ENCODE measurements around the gene SLC9A1. TPM values are rescaled to one million over a fixed set of nuclear protein-coding genes. Genes with fewer than 3 reads are reported as not detected.
A peak's percentile ranks its signal among the peaks of the same experiment; 100 is the strongest.

SLC9A1 gene
- total RNA-seq, 1 donor from 2014 or later = 13.6 TPM

DNA sequence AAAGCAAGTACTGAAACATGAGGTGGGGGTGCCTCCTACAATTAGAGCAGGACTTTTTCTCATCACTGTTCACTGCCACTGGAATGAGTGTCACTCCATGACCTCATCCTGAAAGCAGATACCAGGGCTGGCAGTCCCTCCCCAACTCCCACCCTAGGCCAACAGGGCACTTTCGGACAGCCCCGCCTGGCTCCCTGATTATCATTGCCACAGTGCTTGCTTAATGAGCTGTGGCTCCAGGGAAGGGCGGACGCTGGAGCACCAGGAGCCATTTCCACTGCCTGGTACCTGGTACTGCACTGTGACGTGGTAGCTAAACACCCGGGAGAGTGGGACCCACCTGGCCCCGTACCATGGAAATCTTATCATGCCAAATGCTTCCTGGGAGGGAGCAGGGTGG lies 22.3 kb downstream of the SLC9A1 start:
- POLR2A ChIA-PET = interaction anchor here (12.3 kb wide), 1 partner anchor 20 kb away, joined by 127 read pairs; the partner anchor contains the start of gene SLC9A1
- ATAC-seq (ENCODE audit: low read depth) (no peak), DNase-seq (no peak)
- no peaks in the 10 kb centered on the region for H3K9me3 Mint-ChIP-seq
- no peaks in the 10 kb centered on the region for H3K27me3 Mint-ChIP-seq
- H3K4me3 Mint-ChIP-seq = no peak overlapping the region
- TF ChIP-seq, protein P1, sequence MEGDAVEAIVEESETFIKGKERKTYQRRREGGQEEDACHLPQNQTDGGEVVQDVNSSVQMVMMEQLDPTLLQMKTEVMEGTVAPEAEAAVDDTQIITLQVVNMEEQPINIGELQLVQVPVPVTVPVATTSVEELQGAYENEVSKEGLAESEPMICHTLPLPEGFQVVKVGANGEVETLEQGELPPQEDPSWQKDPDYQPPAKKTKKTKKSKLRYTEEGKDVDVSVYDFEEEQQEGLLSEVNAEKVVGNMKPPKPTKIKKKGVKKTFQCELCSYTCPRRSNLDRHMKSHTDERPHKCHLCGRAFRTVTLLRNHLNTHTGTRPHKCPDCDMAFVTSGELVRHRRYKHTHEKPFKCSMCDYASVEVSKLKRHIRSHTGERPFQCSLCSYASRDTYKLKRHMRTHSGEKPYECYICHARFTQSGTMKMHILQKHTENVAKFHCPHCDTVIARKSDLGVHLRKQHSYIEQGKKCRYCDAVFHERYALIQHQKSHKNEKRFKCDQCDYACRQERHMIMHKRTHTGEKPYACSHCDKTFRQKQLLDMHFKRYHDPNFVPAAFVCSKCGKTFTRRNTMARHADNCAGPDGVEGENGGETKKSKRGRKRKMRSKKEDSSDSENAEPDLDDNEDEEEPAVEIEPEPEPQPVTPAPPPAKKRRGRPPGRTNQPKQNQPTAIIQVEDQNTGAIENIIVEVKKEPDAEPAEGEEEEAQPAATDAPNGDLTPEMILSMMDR (IDR thresholded peaks at IDR 0.05) = no peak
- H3K4me1 Mint-ChIP-seq = peaks cover 52% of the 10 kb centered on the region
- CTCF ChIA-PET = no interaction called here
- H3K27ac Mint-ChIP-seq = peak overlapping the region; percentile 56
- peaks cover 4% of the 10 kb centered on the region for H3K36me3 Mint-ChIP-seq (ENCODE audit: low read depth)
- intact Hi-C loops (cut with micrococcal nuclease) = no loop called here

DNA sequence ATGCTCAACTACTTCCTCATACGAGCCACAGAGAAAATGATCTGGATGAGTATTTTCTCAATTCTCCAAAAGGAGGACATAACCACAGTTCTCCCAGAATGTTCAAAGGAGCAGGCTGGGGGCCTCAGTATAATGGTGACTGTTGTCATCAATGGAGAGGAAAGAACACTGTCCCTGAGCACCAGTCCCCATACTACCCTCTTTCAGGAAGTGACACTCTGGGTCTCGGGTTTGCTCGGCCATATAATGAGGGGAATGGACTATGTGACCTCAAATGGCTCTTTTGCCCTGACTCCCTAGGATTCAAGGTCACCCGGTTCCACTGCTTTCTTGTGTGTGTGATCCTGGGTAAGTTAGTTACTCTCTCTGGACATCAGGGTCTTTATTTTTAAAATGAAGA lies 22.8 kb downstream of the SLC9A1 start:
- Mint-ChIP-seq H3K9me3 (no peaks in the 10 kb centered on the region), H3K27me3 (no peaks in the 10 kb centered on the region), H3K36me3 (ENCODE audit: low read depth) (peaks cover 4% of the 10 kb centered on the region), H3K4me3 (no peak overlapping the region), H3K27ac (peak overlapping the region; percentile 56), H3K4me1 (peaks cover 47% of the 10 kb centered on the region)
- DNase-seq (no peak), ATAC-seq (ENCODE audit: low read depth) (peak; percentile 38)
- POLR2A ChIA-PET = interaction anchor here (12.3 kb wide), 1 partner anchor 20 kb away, joined by 127 read pairs; the partner anchor contains the start of gene SLC9A1
- intact Hi-C loops (cut with micrococcal nuclease) = no loop called here
- TF ChIP-seq, protein P1 (IDR thresholded peaks at IDR 0.05) = no peak
- CTCF ChIA-PET = no interaction called here

DNA sequence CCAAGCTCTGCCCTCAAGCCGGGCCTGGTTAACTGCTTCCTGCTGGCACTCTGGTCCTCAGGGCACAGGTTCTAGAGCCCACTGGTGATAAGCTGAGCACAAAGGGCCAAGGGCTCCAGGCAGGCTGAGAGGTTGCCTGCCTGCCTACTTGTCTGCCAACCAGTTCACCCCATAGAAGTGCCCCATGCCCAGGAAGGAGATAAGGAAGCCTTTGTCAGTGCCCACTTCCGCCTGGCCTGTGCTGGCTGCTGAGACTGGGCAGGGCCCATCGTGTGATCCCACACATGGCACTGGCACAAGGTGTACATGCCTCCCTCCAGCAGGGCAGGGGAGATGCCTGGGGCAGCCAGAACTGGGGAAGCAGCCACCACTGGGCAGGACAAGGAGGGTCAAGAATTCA lies 24.1 kb downstream of the SLC9A1 start:
- DNase-seq = no peak
- ChIA-PET CTCF (interaction anchor here (1.2 kb wide), 1 partner anchor 27 kb away, joined by 4 read pairs; no protein-coding TSS in a partner anchor), POLR2A (interaction anchor here (0.7 to 1.2 kb wide), 2 partner anchors 23 to 65 kb away, joined by 4 to 8 read pairs; partner anchors contain the start of gene SLC9A1)
- H3K4me1 Mint-ChIP-seq = peaks cover 35% of the 10 kb centered on the region
- no peak for ATAC-seq (ENCODE audit: low read depth)
- no peak overlapping the region for H3K4me3 Mint-ChIP-seq
- intact Hi-C loops (cut with micrococcal nuclease) = no loop called here
- TF ChIP-seq, protein P1 (IDR thresholded peaks at IDR 0.05) = no peak
- H3K36me3 Mint-ChIP-seq (ENCODE audit: low read depth) = peaks cover 4% of the 10 kb centered on the region
- H3K9me3 Mint-ChIP-seq = no peaks in the 10 kb centered on the region
- H3K27ac Mint-ChIP-seq = no peak overlapping the region
- H3K27me3 Mint-ChIP-seq = no peaks in the 10 kb centered on the region

DNA sequence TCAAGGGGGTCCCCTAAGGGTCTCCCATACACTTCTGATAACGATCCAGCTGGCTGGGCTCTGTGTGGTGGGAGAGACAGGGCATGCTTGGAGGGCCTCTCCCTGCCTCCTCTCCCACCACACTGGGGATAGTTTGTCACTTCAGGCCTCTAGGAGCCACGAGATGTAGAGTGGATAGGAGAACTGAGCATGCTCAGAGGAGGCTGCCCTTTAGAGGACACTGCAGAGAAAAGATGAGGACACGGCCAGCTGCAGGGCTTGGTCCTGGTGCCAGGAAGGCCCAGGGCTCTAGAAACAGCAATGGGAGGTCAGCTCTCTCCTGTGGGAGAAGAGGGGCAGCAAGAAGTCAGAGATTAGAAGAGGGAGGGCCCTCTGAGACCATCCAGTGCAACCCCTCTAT lies 25.7 kb downstream of the SLC9A1 start:
- TF ChIP-seq, protein P1 (IDR thresholded peaks at IDR 0.05) = no peak
- intact Hi-C loops (cut with micrococcal nuclease) = no loop called here
- Mint-ChIP-seq H3K4me1 (peaks cover 28% of the 10 kb centered on the region), H3K9me3 (no peaks in the 10 kb centered on the region), H3K4me3 (no peak overlapping the region), H3K27ac (no peak overlapping the region), H3K27me3 (no peaks in the 10 kb centered on the region), H3K36me3 (ENCODE audit: low read depth) (peaks cover 4% of the 10 kb centered on the region)
- ATAC-seq (ENCODE audit: low read depth) (no peak), DNase-seq (no peak)
- POLR2A ChIA-PET = no interaction called here
- CTCF ChIA-PET = interaction anchor here (1.3 kb wide), 1 partner anchor 27 kb away, joined by 3 read pairs; no protein-coding TSS in a partner anchor

DNA sequence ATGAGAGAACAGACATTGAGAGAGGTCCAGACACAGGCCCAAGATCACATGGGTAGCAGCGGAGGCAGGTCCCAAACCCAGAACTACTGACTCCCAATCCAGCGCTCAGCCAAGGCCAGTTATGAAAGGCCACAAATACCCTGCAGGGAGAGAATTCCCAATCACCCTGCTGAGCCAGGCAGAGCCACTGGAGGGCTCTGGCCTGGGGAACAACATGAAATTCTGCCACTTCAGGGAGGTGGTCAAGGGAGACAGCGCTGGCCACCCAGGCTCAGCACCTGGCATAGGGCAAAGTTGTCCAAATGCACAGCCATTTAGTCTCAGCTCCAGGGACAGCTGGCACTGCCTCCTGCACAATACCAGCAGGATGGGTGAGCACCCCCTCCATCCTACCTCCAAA lies 27.5 kb downstream of the SLC9A1 start:
- POLR2A ChIA-PET = no interaction called here

More for the DNA sequence above, 27.5 kb downstream of the SLC9A1 start:
- H3K36me3 Mint-ChIP-seq (ENCODE audit: low read depth) = peaks cover 4% of the 10 kb centered on the region
- DNase-seq (no peak), ATAC-seq (ENCODE audit: low read depth) (no peak)
- peaks cover 12% of the 10 kb centered on the region for H3K4me1 Mint-ChIP-seq
- H3K27me3 Mint-ChIP-seq = no peaks in the 10 kb centered on the region
- intact Hi-C loops (cut with micrococcal nuclease) = no loop called here
- H3K27ac Mint-ChIP-seq = no peak overlapping the region
- H3K9me3 Mint-ChIP-seq = no peaks in the 10 kb centered on the region
- TF ChIP-seq, protein P1 (IDR thresholded peaks at IDR 0.05) = no peak
- CTCF ChIA-PET = no interaction called here
- H3K4me3 Mint-ChIP-seq = no peak overlapping the region

Measured in activated B cell treated with CpG ODN at 0.5 μM for 24 hours (primary cell).